Measurements from ENCODE around the gene ANKRD52.

Gene ANKRD52

DNA sequence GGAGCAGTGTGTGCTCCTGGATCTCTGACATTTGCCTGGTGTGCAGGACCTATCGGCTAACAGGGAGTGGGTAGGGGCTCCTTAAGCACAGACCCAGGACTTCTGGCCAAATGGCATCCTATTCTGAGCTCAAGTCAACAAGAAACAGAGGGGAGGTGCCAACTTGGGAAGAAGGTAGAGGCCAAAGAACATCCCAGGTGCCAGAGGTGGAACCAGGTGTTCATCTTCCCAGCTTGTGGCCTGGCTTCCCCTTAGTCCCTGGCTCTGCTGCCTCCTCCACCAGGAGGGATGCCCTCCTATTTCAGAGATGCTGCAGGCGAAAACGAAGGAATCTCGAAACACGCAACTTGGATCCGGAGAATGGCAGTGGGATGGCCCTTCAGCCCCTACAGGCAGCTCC lies 22.1 kb downstream of the ANKRD52 start:
- TF ChIP-seq, protein P1, sequence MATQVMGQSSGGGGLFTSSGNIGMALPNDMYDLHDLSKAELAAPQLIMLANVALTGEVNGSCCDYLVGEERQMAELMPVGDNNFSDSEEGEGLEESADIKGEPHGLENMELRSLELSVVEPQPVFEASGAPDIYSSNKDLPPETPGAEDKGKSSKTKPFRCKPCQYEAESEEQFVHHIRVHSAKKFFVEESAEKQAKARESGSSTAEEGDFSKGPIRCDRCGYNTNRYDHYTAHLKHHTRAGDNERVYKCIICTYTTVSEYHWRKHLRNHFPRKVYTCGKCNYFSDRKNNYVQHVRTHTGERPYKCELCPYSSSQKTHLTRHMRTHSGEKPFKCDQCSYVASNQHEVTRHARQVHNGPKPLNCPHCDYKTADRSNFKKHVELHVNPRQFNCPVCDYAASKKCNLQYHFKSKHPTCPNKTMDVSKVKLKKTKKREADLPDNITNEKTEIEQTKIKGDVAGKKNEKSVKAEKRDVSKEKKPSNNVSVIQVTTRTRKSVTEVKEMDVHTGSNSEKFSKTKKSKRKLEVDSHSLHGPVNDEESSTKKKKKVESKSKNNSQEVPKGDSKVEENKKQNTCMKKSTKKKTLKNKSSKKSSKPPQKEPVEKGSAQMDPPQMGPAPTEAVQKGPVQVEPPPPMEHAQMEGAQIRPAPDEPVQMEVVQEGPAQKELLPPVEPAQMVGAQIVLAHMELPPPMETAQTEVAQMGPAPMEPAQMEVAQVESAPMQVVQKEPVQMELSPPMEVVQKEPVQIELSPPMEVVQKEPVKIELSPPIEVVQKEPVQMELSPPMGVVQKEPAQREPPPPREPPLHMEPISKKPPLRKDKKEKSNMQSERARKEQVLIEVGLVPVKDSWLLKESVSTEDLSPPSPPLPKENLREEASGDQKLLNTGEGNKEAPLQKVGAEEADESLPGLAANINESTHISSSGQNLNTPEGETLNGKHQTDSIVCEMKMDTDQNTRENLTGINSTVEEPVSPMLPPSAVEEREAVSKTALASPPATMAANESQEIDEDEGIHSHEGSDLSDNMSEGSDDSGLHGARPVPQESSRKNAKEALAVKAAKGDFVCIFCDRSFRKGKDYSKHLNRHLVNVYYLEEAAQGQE (IDR thresholded peaks at IDR 0.05; ENCODE audit: insufficient replicate concordance, low read depth): no peak
- no peak for TF ChIP-seq POLR2AphosphoS5 (IDR thresholded peaks at IDR 0.05; ENCODE audit: low read depth)
- no peak overlapping the region for H3K4me3 ChIP-seq (replicated peaks; ENCODE audit: insufficient read depth, low read length)
- no peaks in the 10 kb centered on the region for H3K27me3 ChIP-seq (ENCODE audit: insufficient read depth, poor library complexity, severe bottlenecking)
- no peak for DNase-seq (ENCODE audit: low read depth in 1 of 2, low spot score in 1 of 2)
- no peak overlapping the region for H3K27ac ChIP-seq (replicated peaks)

DNA sequence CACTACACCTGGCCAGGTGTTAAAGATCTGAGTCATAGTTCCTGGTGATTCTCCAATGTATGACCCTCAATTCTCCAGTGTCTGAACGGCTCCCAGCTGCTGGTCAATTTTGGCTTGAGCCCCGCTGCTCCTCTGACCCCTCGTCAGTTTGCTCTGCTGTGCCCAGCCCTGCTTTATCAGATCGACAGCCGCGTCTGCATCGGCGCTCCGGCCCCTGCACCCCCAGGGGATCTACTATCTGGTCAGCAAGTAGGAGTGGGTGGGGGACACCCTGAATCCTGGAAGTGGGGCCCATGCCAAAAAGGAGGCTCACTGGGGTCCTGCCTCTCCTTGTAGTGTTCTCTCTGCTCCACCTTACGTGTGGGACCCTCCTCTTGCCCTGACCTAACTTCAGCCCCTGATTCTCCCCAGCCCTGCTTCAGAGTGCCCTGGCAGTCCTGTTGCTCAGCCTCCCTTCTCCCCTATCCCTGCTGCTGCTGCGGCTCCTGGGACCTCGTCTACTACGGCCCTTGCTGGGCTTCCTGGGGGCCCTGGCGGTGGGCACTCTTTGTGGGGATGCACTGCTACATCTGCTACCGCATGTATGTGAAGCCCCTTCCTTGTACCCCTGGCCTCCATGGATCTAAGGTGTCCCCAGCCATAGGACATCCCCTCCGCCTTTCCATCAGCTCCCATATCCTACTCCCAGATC lies 23.3 kb downstream of the ANKRD52 start:
- no peaks in the 10 kb centered on the region for H3K27me3 ChIP-seq (ENCODE audit: insufficient read depth, poor library complexity, severe bottlenecking)
- no peak overlapping the region for H3K4me3 ChIP-seq (replicated peaks; ENCODE audit: insufficient read depth, low read length)
- no peak overlapping the region for H3K27ac ChIP-seq (replicated peaks)
- DNase-seq (ENCODE audit: low read depth in 1 of 2, low spot score in 1 of 2): no peak
- TF ChIP-seq GABPA (IDR thresholded peaks at IDR 0.05; ENCODE audit: low read depth): no peak
- TF ChIP-seq SPI1 (IDR thresholded peaks at IDR 0.05; ENCODE audit: borderline replicate concordance, low read depth): no peak
- TF ChIP-seq, protein P2, sequence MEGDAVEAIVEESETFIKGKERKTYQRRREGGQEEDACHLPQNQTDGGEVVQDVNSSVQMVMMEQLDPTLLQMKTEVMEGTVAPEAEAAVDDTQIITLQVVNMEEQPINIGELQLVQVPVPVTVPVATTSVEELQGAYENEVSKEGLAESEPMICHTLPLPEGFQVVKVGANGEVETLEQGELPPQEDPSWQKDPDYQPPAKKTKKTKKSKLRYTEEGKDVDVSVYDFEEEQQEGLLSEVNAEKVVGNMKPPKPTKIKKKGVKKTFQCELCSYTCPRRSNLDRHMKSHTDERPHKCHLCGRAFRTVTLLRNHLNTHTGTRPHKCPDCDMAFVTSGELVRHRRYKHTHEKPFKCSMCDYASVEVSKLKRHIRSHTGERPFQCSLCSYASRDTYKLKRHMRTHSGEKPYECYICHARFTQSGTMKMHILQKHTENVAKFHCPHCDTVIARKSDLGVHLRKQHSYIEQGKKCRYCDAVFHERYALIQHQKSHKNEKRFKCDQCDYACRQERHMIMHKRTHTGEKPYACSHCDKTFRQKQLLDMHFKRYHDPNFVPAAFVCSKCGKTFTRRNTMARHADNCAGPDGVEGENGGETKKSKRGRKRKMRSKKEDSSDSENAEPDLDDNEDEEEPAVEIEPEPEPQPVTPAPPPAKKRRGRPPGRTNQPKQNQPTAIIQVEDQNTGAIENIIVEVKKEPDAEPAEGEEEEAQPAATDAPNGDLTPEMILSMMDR (IDR thresholded peaks at IDR 0.05; ENCODE audit: insufficient read depth, low read length): no peak
- TF ChIP-seq, protein P1 (IDR thresholded peaks at IDR 0.05; ENCODE audit: insufficient replicate concordance, low read depth): no peak
- TF ChIP-seq POLR2AphosphoS5 (IDR thresholded peaks at IDR 0.05; ENCODE audit: low read depth): no peak

DNA sequence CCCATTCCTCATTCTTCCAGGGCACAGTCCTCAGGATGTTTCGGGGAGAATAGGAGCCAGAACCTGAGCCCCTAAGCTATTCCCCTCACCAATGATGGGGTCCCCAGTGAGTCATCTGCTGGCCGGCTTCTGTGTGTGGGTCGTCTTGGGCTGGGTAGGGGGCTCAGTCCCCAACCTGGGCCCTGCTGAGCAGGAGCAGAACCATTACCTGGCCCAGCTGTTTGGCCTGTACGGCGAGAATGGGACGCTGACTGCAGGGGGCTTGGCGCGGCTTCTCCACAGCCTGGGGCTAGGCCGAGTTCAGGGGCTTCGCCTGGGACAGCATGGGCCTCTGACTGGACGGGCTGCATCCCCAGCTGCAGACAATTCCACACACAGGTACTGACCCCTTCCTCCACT lies 27.0 kb downstream of the ANKRD52 start:
- no peak for DNase-seq (ENCODE audit: low read depth in 1 of 2, low spot score in 1 of 2)
- Histone ChIP-seq H3K27me3 (ENCODE audit: insufficient read depth, poor library complexity, severe bottlenecking) (no peaks in the 10 kb centered on the region), H3K4me3 (replicated peaks; ENCODE audit: insufficient read depth, low read length) (no peak overlapping the region), H3K27ac (replicated peaks) (no peak overlapping the region)
- TF ChIP-seq GABPA (IDR thresholded peaks at IDR 0.05; ENCODE audit: low read depth) (no peak), SPI1 (IDR thresholded peaks at IDR 0.05; ENCODE audit: borderline replicate concordance, low read depth) (no peak), POLR2AphosphoS5 (IDR thresholded peaks at IDR 0.05; ENCODE audit: low read depth) (no peak)
- TF ChIP-seq, protein P2 (IDR thresholded peaks at IDR 0.05; ENCODE audit: insufficient read depth, low read length): no peak
- TF ChIP-seq, protein P1 (IDR thresholded peaks at IDR 0.05; ENCODE audit: insufficient replicate concordance, low read depth): no peak
